PC-9 (cell line): ENCODE results near the gene RNF151.

Experiments
- CTCF ChIP-seq: fragments of 200-600 bp; sonication (generic); conservative IDR thresholded peaks from 2 replicates; pipeline ENCODE4 v1.6.1; 2017; ENCODE audit warnings: mixed run types, antibody characterized with exemption, mild to moderate bottlenecking, moderate library complexity
- EZH2 ChIP-seq: fragments of 200-600 bp; sonication (generic); IDR thresholded peaks from 2 replicates; pipeline ENCODE4 v1.8.0; 2017; ENCODE audit warnings: antibody characterized with exemption, low read depth

DNA sequence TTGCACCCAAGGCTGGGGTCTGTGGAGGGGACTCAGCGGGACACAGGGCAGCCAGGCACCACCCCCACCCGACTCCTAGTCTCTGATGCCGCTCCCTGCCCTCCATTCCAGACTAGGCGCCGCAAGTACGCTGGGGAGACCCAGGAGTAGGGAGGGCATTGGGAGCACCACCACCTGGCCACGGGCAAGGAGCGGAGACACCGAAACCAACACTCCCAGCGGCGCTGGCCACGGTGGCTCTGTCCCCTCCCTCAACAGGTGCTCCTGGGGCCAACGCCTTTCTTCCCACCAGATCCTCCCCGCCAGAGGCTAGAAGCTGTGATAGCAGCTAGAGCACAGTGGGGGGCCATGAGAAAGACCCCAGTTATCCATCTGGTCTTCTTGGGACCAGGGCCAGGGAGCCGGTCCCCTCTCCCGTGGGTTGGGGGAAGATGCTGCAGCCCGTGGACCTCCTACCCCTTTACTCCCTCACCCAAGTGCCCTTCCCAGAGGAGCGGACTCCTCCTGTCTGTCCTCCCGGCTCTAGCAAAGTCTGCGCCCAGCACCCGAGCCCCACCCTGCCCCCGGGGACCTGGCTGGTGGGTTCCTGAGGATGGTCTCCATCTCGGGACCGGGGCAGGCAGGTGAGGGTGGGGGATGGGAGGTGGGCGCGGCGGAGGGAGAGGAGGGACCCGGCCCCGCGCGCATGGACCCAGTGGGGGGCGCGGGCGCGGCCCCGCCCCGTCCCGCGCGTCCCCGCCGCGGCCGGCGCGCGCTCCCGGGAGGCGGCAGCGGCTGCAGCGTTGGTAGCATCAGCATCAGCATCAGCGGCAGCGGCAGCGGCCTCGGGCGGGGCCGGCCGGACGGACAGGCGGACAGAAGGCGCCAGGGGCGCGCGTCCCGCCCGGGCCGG, 22.8 kb downstream of the RNF151 start, which contains the start of gene SYNGR3:
- TF ChIP-seq CTCF (no peak), EZH2 (no peak)
